ENCODE data around the gene OR51M1.

The OR51M1 gene

GRCh38 chr11:5405173-5405572 is 21.6 kb downstream of the OR51M1 start:
- Histone ChIP-seq H3K4me3 (no peak overlapping the region), H3K27ac (no peak overlapping the region), H3K9me3 (no peaks in the 10 kb centered on the region), H3K27me3 (no peaks in the 10 kb centered on the region), H3K36me3 (no peaks in the 10 kb centered on the region), H3K4me1 (no peaks in the 10 kb centered on the region)
- no peak for DNase-seq
- no peak for TF ChIP-seq CTCF (IDR thresholded peaks at IDR 0.05)
- intact Hi-C loops (cut with DNase I; ENCODE audit: low total_unique reads), result no loop called here

GRCh38 chr11:5420993-5421392 is 37.4 kb downstream of the OR51M1 start:
- no peaks in the 10 kb centered on the region for H3K4me1 ChIP-seq
- H3K9me3 ChIP-seq, result no peaks in the 10 kb centered on the region
- intact Hi-C loops (cut with DNase I; ENCODE audit: low total_unique reads), result no loop called here
- no peak overlapping the region for H3K27ac ChIP-seq
- DNase-seq, result no peak
- no peaks in the 10 kb centered on the region for H3K27me3 ChIP-seq
- H3K36me3 ChIP-seq, result no peaks in the 10 kb centered on the region
- TF ChIP-seq CTCF (IDR thresholded peaks at IDR 0.05), result no peak
- no peak overlapping the region for H3K4me3 ChIP-seq

GRCh38 chr11:5421811-5422210 is 38.2 kb downstream of the OR51M1 start, which contains the start of gene OR51Q1:
TSS of gene OR51Q1 (plus strand) at chr11:5422111. CDS start at chr11:5422201, 90 bp downstream.
- H3K4me1 ChIP-seq, result no peaks in the 10 kb centered on the region
- DNase-seq, result no peak
- H3K27ac ChIP-seq, result no peak within 1 kb of the TSS
- H3K9me3 ChIP-seq, result no peaks in the 10 kb centered on the region
- H3K4me3 ChIP-seq, result no peak within 1 kb of the TSS
- intact Hi-C loops (cut with DNase I; ENCODE audit: low total_unique reads), result no loop called here
- TF ChIP-seq CTCF (IDR thresholded peaks at IDR 0.05), result no peak
- H3K27me3 ChIP-seq, result no peaks in the 10 kb centered on the region
- no peaks in the 10 kb centered on the region for H3K36me3 ChIP-seq

DNA sequence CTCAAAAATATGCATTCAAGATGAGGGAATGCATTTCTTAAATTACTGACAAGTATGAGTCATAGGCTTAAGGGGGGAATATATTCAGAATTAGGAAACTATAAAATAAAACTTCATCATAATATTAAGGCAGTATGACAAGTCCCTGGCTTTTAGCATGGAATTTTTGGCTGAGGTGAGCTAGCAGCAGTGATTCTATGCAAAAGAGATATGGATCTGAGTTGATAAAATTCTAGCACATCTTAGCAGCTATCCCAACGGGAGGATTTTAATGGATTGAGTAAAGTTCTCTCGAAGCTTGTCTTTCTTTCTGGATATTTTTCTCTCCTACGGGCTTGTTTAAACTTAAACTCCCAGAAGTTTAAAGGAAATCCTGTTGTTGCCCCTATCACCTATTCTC is 39.5 kb downstream of the OR51M1 start:
- no peaks in the 10 kb centered on the region for H3K9me3 ChIP-seq
- no peak overlapping the region for H3K27ac ChIP-seq
- no peaks in the 10 kb centered on the region for H3K27me3 ChIP-seq
- no peak for DNase-seq
- intact Hi-C loops (cut with DNase I; ENCODE audit: low total_unique reads), result no loop called here
- H3K4me1 ChIP-seq, result no peaks in the 10 kb centered on the region
- H3K4me3 ChIP-seq, result no peak overlapping the region
- H3K36me3 ChIP-seq, result no peaks in the 10 kb centered on the region
- TF ChIP-seq CTCF (IDR thresholded peaks at IDR 0.05), result no peak

DNA sequence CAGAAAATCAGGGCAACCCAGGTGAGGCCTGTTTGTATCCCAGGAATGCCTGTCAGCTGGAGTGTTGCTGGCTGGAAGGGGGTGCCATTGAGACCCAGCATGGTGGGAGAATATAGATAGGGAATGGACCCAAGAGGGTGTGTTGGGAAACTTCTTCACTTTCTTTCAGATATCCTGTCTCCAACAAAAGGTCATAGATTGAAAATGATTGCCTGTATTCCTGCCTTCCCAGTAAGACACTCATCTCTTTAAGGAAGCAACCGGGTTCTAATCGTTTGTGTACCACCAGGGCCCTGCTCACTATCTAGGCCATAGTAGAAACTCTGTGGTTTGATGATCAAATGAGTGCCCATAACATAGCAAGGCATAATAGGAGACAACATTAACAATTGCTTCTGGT is 57.8 kb downstream of the OR51M1 start, which contains the start of gene OR51I1:
TSS of gene OR51I1 (minus strand) at position 101 of the 400 bp plus-strand sequence. CDS start at position 101, 0 bp downstream.
- intact Hi-C loops (cut with DNase I; ENCODE audit: low total_unique reads), result no loop called here
- no peak for DNase-seq
- Histone ChIP-seq H3K27me3 (no peaks in the 10 kb centered on the region), H3K4me1 (no peaks in the 10 kb centered on the region), H3K9me3 (no peaks in the 10 kb centered on the region), H3K4me3 (no peak within 1 kb of the TSS), H3K27ac (no peak within 1 kb of the TSS), H3K36me3 (no peaks in the 10 kb centered on the region)
- no peak for TF ChIP-seq CTCF (IDR thresholded peaks at IDR 0.05)
